Calu3 (cell line): ENCODE measurements around the gene PACSIN3. TPM values are rescaled to one million over a fixed set of nuclear protein-coding genes. Genes with fewer than 3 reads are reported as not detected.

Source experiments
- BruUV-seq: library from RNA; stranded (reverse); fragments of 400-500 nt; replicated peaks from 2 replicates; lab custom pipeline; 2021; lab: Mats Ljungman, UMichigan
- CTCF ChIA-PET: fragments of 300-600 bp; sonication (Branson Sonifier 250); formaldehyde crosslinking; loops from one replicate; lab custom pipeline; 2022; ENCODE audit warnings: antibody characterized with exemption; lab: Charles Lee
- DNase-seq: peaks from one replicate; pipeline ENCODE4 v3.0.0; 2022
- H3K27ac Mint-ChIP-seq: one replicate; pipeline ENCODE4 v1.8.0; 2022; ENCODE audit warnings: mixed read lengths; ENCODE audit not compliant: unreplicated experiment
- H3K27me3 Mint-ChIP-seq: one replicate; pipeline ENCODE4 v1.8.0; 2022; ENCODE audit warnings: mixed read lengths; ENCODE audit not compliant: unreplicated experiment
- H3K36me3 Mint-ChIP-seq: one replicate; pipeline ENCODE4 v1.8.0; 2022; ENCODE audit warnings: mild to moderate bottlenecking, moderate library complexity, mixed read lengths; ENCODE audit not compliant: insufficient read depth, unreplicated experiment
- H3K4me1 Mint-ChIP-seq: one replicate; pipeline ENCODE4 v1.8.0; 2022; ENCODE audit warnings: mild to moderate bottlenecking, low read depth, mixed read lengths; ENCODE audit not compliant: unreplicated experiment
- H3K4me3 Mint-ChIP-seq: one replicate; pipeline ENCODE4 v1.8.0; 2022; ENCODE audit warnings: mild to moderate bottlenecking, low read depth, moderate library complexity, mixed read lengths; ENCODE audit not compliant: unreplicated experiment
- H3K9me3 Mint-ChIP-seq: one replicate; pipeline ENCODE4 v1.8.0; 2022; ENCODE audit warnings: low read depth, mixed read lengths; ENCODE audit not compliant: unreplicated experiment
- intact Hi-C: fragments of 100-400 bp; cut with micrococcal nuclease; formaldehyde crosslinking; loops from one replicate; pipeline ENCODE4 v1.10.0; 2022; ENCODE audit not compliant: unreplicated experiment
- total RNA-seq: library from RNA; stranded (reverse); gene quantifications from 2 replicates; pipeline ENCODE4 v1.2.3, GENCODE V29; 2022
- TF ChIP-seq, protein P1 (sequence below): fragments of 200-600 bp; IDR thresholded peaks from one replicate; pipeline ENCODE4 v1.8.0; 2022; ENCODE audit warnings: antibody characterized with exemption; ENCODE audit not compliant: unreplicated experiment

PACSIN3 gene
- total RNA-seq, 1 experiment from 2014 or later: 26.5 TPM

DNA sequence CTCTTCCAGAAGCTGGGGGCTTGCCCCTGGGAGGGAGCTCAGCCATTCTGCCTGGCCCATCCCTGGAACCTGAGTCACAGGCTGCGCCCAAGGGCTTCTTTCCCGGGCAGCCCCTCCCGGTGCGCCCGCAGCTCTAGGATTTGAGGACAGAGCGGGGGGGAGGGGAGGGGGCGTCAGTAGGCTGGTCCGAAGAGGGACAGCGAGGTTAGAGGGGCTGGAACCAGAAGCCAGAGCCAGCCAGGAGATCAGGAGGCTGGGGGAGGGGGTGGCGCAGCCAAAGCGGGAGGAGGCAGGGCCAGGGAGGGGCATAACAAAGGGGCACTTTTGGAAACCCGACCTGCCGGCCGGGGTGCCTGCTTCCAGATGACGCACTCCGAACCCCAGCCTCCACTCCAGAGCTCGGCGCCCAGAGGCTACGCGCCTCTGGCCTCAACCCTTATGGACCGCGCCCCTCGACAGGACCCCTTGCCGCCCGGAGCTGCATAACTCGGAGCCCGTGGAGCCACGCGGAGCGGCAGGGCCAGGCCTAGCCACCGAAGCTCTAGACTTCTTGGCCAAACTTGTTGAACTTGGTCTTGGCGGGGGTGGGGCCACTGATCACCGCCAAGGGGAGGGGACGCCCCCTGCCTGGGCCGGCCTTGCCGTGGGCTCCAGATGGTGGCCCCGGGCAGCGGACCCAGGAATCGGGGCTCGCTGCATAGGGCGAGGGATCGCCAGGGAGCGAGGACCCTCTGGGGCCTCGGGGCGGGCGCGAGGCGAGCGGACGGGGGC is 744 bp downstream of the PACSIN3 start:
- Mint-ChIP-seq H3K27me3 (no peaks in the 10 kb centered on the region), H3K4me3 (peak overlapping the region; percentile 81), H3K36me3 (peaks cover 24% of the 10 kb centered on the region), H3K9me3 (no peaks in the 10 kb centered on the region), H3K4me1 (peaks cover 9% of the 10 kb centered on the region), H3K27ac (no peak overlapping the region)
- DNase-seq: peak; percentile 71
- BruUV-seq: no TSS peak
- intact Hi-C loops: loop anchor here (2.0 kb wide), 1 partner anchor 73 kb away; no protein-coding TSS in a partner anchor
- CTCF ChIA-PET: interaction anchor here (0.5 to 1.9 kb wide), 4 partner anchors 30 to 156 kb away, joined by 3 to 13 read pairs (median 6); partner anchors contain the start of gene DDB2
- TF ChIP-seq, protein P1, sequence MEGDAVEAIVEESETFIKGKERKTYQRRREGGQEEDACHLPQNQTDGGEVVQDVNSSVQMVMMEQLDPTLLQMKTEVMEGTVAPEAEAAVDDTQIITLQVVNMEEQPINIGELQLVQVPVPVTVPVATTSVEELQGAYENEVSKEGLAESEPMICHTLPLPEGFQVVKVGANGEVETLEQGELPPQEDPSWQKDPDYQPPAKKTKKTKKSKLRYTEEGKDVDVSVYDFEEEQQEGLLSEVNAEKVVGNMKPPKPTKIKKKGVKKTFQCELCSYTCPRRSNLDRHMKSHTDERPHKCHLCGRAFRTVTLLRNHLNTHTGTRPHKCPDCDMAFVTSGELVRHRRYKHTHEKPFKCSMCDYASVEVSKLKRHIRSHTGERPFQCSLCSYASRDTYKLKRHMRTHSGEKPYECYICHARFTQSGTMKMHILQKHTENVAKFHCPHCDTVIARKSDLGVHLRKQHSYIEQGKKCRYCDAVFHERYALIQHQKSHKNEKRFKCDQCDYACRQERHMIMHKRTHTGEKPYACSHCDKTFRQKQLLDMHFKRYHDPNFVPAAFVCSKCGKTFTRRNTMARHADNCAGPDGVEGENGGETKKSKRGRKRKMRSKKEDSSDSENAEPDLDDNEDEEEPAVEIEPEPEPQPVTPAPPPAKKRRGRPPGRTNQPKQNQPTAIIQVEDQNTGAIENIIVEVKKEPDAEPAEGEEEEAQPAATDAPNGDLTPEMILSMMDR: no peak

- no peak for DNase-seq
- Mint-ChIP-seq H3K27ac (no peak overlapping the region), H3K9me3 (no peaks in the 10 kb centered on the region), H3K27me3 (no peaks in the 10 kb centered on the region), H3K4me3 (peak overlapping the region; percentile 81), H3K4me1 (peaks cover 9% of the 10 kb centered on the region), H3K36me3 (peaks cover 24% of the 10 kb centered on the region)
- no TSS peak for BruUV-seq
- TF ChIP-seq, protein P1: no peak
- CTCF ChIA-PET: interaction anchor here (0.6 to 1.9 kb wide), 5 partner anchors 21 to 75 kb away, joined by 3 to 13 read pairs (median 4); partner anchors contain the start of gene DDB2
- intact Hi-C loops: loop anchor here (2.0 kb wide), 1 partner anchor 74 kb away; no protein-coding TSS in a partner anchor
Measured at GRCh38 chr11:47184711-47185304, 1.4 kb downstream of the PACSIN3 start.

GRCh38 chr11:47183969-47184368 is 2.3 kb downstream of the PACSIN3 start:
- no peaks in the 10 kb centered on the region for H3K9me3 Mint-ChIP-seq
- TF ChIP-seq, protein P1: no peak
- H3K36me3 Mint-ChIP-seq: peaks cover 31% of the 10 kb centered on the region
- BruUV-seq: TSS peak; percentile 21
- H3K4me3 Mint-ChIP-seq: no peak overlapping the region
- no peaks in the 10 kb centered on the region for H3K27me3 Mint-ChIP-seq
- peaks cover 9% of the 10 kb centered on the region for H3K4me1 Mint-ChIP-seq
- CTCF ChIA-PET: interaction anchor here (1.1 to 1.9 kb wide), 2 partner anchors 27 to 76 kb away, joined by 4 to 9 read pairs; no protein-coding TSS in a partner anchor
- no peak for DNase-seq
- H3K27ac Mint-ChIP-seq: no peak overlapping the region
- intact Hi-C loops: loop anchor here (2.0 kb wide), 1 partner anchor 75 kb away; no protein-coding TSS in a partner anchor

DNA sequence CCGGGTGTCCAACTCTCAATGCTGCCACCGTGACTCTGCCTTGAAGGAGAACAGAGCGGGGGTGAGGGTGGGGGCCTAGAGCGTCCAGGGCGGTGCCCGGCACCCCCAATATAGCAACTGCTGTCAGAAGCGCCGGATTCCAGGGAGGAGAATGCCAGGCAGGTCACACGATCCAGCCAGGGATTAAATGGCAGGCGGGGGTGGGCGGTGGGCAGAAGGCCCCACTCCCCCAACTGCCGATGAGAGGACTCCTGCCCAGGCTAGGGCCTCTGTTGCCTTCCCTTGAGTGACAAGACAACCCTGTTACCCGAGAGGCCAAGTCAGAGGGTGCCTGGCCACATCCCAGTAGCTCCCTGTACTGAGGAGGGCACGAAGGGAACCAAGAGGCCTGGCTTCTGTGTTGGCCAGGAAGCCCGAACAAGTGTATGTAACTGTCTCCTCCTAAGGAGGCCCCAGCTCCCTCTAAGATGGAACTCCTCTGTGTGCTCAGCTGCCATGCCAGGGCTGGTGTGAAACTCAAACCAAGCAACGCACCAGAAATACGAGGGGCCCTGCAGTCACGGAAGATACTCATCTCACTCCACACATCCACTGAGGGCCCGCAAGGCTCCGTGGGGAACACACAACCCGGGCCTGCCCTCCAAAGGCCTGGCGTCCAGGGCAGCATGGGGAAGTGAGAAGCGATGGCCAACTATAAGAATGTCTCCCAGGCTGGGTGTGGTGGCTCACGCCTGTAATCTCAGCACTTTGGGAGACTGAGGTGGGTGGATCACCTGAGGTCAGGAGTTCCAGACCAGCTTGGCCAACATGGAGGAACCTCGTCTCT is 3.0 kb downstream of the PACSIN3 start:
- TF ChIP-seq, protein P1: no peak
- H3K27ac Mint-ChIP-seq: no peak overlapping the region
- DNase-seq: no peak
- no peaks in the 10 kb centered on the region for H3K27me3 Mint-ChIP-seq
- CTCF ChIA-PET: interaction anchor here (0.6 kb wide), 3 partner anchors 23 to 292 kb away, joined by 3 to 6 read pairs (median 6); no protein-coding TSS in a partner anchor
- intact Hi-C loops: no loop called here
- H3K36me3 Mint-ChIP-seq: peaks cover 33% of the 10 kb centered on the region
- H3K4me1 Mint-ChIP-seq: peaks cover 9% of the 10 kb centered on the region
- H3K9me3 Mint-ChIP-seq: no peaks in the 10 kb centered on the region
- H3K4me3 Mint-ChIP-seq: no peak overlapping the region
- BruUV-seq: no TSS peak
